NCI-H510A treated with DMSO at 0.1 percent for 48 hours (cell line): ENCODE data around the gene DPH2.

Source experiments
- DNase-seq: peaks from one replicate; lab custom pipeline; 2025; lab: John Stamatoyannopoulos, UW

Gene DPH2

DNA sequence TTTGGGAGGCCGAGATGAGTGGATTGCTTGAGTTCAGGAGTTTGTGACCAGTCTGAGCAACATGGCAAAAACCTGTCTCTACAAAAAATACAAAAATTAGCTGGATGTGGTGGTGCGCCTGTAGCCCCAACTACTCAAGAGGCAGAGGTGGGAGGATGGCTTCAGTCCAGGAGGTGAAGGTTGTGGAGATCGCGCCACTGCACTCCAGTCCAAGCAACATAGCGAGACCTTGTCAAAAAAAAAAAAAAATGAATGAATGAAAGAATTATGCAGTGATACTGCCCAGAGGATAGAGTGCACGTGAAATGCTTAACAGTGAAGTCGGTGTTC, 429 bp upstream of the DPH2 start:
- no peak for DNase-seq

DNA sequence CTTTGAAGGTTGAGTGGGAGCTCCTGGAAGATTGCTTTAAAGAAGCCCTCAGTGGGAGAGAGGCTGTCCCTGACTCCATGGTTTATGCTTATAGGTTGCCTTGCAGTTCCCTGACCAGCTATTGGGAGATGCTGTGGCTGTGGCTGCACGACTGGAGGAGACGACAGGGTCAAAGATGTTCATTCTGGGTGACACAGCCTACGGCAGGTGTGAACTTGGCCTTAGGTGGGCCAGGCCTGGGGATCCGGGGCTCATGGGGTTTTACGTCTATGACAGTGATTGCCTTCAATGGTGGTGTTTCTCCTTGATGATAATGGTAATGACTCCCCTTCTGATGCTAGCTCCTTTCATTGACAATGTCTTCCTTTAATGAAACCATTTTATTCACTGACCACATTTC, 692 bp downstream of the DPH2 start:
- DNase-seq, result no peak

DNA sequence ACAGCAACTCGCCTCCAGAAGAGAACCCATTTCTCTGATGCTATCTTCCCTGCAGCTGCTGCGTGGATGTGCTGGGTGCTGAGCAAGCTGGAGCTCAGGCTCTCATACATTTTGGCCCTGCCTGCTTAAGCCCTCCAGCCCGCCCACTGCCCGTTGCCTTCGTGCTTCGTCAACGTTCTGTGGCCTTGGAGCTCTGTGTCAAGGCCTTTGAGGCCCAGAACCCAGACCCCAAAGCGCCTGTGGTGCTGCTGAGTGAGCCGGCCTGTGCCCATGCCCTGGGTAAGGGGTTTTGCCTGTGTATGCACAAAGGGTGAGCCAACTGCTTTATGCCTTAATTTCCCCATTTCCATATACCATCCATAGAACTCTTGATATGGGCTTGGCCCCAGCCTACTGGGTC, 1.1 kb downstream of the DPH2 start:
- no peak for DNase-seq

DNA sequence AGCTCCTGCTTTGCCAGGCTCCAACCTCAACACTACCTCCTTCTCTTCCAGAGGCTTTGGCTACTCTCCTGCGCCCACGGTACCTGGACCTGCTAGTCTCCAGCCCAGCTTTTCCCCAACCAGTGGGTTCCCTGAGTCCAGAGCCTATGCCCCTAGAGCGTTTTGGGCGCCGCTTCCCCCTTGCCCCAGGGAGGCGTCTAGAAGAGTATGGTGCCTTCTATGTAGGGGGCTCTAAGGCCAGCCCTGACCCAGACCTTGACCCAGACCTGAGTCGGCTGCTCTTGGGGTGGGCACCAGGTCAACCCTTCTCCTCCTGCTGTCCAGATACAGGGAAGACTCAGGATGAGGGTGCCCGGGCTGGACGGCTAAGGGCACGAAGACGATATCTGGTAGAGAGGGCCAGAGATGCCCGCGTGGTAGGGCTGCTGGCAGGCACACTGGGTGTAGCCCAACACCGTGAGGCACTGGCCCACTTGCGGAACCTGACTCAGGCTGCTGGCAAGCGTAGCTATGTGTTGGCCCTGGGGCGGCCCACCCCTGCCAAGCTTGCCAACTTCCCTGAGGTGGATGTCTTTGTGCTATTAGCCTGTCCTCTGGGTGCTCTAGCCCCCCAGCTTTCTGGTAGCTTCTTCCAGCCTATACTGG, 1.6 kb downstream of the DPH2 start:
- no peak for DNase-seq

DNA sequence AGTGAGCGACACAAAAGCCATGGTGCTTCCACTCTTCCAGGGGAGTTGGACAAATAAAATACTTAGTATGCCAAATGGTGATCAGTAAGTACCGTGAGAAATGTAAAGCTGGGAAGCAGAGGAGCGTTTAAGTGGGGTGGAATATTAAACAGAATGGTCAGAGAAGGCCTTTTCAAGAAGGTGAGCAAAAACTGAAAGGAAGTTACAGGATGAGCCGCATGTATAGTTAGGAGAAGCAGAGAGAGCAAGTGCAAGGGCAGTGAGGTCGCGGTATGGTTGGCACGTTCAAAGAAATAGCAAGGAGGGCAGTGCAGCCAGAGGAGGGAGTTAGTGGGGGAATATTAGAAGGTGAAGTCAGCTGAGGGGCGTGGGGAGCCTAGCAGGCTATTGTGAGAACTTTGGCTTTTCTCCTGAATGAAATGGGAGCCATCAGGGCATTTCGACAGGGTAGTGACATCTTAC, 4.2 kb downstream of the DPH2 start:
- peak; percentile 100 for DNase-seq

DNA sequence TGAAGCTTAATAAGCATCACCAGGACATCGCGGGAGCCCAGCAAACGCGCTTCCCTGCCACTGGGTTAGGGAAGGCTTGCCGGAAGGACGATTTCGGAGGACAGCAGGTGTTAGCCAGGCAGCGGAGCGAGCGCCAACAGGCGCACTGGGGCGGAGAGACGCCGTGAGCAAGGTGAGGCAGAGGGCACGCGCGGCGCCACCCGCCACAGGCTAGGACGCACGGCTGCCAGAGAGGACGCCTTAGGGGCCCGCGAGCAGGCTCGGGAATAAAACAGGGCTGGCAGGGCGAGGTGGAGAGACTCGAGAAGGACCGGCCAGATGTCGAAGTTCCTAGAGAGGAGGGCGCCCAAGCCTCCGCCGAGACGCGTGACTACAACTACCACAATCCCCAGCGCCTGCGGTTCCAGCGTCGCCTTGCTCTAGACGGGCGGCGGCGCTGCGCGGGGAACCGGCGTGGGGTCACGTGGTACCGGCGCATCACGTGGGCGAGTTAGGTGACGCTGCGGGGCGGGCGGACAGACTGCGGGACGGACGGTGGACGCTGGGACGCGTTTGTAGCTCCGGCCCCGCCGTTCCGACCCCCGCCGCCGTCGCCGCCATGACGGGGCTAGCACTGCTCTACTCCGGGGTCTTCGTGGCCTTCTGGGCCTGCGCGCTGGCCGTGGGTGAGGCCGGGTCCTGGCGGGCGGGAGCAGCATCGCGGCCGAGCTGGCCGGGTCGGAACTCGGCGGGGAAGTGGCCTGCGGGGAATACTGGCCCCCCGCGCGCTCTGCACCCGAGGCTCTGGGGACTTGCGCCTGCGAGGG, 4.8 kb downstream of the DPH2 start, which contains the start of gene ATP6V0B:
Gene ATP6V0B (plus strand): TSS at position 518 of the 806 bp plus-strand sequence. CDS start 81 bp downstream, at position 599.
- DNase-seq, result peak; percentile 100

DNA sequence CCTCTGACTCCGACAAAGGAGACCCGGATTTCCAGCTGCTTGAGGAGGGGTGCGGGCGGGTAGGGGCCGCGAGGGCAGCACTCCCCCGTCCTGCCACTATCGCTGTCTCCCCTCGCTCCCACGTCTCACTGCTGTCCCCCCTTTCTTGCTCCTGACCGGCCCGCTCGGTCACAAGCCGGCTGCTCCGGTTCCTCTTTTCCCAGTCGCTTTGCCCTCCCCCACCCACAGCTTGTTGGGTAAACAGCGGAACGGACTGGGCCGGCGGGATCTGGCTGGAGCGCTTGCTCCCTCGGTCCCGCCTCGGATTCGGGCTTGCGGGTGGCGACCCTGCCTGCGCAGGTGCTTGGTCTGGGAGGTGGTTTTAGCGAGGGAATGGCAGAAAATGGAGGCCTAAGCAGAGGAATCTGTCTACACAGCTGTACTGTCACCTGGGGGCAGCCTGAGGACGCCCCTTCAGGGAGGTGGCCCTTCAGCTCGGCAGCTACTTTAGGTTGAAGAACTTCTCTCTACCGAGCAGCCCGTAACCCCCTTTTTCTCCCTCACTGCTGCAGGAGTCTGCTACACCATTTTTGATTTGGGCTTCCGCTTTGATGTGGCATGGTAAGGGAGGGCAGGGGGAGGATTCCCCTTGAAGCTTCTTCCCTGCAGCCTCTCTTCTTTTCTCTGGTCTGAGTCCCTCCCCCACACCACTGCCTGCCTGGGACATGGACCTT, 5.6 kb downstream of the DPH2 start:
- DNase-seq, result peak; percentile 74

DNA sequence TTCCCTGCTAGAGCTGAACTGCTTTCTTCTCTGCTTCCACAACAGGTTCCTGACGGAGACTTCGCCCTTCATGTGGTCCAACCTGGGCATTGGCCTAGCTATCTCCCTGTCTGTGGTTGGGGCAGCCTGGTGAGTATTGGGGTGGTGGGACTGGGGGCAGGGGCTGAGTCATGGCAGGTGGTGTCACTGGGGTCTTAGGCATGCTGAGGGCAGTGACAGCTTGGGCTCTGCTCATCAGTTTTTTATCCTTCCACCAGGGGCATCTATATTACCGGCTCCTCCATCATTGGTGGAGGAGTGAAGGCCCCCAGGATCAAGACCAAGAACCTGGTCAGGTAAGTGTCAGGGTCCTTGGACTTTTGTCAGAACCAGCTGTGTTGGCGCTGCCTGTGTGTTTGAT, 6.2 kb downstream of the DPH2 start:
- DNase-seq, result no peak

DNA sequence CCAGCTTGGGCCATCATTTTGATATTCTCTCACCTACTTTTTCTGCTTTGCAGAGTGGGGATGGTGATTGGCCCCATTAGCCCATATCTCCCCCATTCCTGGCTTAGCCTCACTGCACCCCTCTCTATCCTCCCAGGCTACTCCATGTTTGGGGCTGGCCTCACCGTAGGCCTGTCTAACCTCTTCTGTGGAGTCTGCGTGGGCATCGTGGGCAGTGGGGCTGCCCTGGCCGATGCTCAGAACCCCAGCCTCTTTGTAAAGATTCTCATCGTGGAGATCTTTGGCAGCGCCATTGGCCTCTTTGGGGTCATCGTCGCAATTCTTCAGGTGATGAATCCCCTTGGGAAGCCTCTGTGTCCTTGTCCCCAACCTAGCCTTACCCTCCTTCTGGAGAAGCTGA, 7.1 kb downstream of the DPH2 start:
- no peak for DNase-seq

DNA sequence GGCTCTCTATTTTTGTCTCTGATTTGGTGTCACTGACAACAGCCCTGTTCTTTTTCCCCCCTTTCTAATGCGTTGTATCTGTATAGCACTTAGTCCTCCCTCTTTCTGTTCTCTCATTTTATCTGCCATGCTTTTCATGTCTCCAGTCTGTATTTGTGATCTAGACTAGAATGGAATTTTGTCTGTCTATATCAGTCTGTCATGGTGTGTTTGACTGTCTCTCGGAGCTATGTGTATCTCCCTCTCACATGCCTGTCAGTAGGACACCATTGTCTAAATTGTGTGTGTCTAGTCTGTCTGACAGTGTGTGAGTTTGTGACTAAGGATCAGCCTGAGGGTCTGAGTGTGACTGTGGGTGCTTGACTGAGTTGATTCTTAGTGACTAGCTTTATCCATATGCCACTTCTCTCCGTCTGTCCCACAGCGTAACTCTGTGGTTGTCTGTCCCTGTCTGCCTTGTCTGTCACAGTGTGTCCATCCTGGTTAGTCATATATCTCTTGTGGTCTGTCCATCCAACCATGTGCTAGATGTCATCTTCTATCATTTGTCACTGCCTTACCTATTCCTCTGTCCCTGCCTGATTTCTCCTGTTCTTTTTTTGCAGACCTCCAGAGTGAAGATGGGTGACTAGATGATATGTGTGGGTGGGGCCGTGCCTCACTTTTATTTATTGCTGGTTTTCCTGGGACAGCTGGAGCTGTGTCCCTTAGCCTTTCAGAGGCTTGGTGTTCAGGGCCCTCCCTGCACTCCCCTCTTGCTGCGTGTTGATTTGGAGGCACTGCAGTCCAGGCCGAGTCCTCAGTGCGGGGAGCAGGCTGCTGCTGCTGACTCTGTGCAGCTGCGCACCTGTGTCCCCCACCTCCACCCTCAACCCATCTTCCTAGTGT, 7.8 kb downstream of the DPH2 start:
- DNase-seq, result no peak

DNA sequence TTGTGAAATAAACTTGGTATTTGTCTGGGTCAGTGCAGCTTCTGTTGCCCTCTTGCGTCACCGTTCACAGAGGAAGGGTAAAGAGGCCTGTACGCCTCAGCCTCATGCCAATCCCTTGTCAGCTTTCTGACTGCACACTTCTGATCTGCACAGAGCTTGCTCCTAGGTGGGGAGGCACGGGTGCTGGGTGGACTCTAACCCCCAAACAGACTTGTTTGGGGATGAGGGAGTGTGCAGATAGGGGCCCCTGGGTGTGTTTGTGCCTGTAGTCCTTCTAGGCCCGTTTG, 8.4 kb downstream of the DPH2 start:
- no peak for DNase-seq

DNA sequence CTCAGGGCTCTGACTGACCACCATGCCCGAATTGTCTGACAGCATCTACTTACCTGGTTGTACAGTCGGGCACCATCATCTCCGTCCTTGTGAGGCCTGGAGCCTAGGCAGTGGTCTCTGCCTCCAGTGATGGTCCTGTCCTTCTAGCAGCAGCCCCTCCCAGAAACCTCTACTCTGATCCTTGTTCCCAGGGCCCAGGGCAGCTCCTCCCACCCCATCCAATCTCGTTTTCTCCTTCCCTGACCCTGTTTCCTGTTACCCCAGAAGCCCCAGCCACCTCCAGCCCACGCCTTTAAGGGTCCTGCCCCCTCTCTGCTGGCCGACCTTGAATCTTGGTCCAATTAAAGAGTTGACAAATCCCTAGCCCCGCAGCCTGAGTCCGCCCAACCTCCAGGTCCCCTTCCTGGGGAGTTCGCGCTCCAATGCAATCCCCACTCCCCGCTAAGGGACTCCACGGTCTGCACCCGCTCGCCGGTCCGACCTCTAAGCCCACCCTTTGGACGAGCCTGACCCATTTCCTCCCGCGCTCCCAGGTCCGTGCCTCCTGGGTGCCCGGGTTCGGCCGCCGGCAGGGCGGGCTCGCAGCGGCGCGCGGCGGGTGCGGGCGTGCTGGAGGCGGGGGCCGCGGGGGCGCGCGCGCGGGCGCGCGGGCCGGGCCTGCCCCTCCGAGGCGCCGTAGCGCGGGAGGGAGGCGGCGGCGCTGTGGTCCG, 8.9 kb downstream of the DPH2 start, which contains the start of gene B4GALT2:
Gene B4GALT2 (plus strand): TSS at position 660 of the 710 bp plus-strand sequence. CDS start 1,951 bp downstream, outside the sequence.
- DNase-seq, result peak; percentile 89

DNA sequence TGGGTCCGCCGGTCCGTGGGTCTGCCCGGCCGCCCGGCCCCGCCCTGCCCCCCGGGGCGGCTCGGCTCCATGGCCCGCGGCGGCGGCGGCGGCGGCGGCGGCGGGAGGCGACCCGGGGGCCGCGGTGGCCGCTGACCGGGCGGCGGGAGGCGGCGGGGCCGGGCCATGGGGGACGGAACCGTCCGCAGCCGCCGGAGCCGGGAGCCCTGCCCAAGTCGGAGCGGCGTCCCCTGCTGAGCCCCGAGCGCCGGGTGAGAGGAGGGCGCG, 9.4 kb downstream of the DPH2 start:
- no peak for DNase-seq

DNA sequence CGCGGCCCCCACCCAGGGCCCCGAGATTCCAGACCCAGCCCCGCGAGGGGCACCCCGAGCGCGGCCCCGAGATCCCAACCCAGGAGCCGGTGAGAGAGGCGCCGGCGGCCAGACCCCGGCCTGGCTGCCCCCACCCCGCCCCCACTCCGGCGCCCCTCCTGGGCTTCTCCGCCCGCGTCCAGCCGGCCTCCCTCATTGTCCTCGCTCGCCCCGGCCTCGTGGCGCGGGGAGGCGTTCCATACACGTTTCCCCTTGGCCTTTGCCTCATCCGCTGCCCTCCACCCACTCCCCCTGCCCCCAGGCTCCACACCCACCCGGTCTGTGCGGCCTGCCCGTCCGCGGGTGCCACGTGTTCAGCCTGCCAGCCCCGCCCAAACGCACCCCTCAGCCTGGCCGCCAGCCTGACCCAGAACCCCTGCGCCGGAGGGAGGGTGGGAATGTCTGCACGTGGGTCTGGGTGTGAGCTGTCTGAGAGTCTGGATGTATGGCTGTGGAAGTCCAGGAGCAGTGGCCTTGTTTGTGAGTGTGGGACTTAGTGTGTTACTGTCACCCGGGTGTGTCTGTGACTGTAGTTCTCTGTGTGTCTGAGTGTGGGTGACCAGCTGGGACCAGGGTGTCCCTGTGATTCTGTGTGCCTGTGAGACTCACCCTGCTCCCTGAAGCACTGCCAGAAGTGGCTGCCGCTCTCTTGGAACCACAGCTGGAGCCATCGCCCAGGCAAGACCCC, 9.9 kb downstream of the DPH2 start:
- DNase-seq, result peak; percentile 78

DNA sequence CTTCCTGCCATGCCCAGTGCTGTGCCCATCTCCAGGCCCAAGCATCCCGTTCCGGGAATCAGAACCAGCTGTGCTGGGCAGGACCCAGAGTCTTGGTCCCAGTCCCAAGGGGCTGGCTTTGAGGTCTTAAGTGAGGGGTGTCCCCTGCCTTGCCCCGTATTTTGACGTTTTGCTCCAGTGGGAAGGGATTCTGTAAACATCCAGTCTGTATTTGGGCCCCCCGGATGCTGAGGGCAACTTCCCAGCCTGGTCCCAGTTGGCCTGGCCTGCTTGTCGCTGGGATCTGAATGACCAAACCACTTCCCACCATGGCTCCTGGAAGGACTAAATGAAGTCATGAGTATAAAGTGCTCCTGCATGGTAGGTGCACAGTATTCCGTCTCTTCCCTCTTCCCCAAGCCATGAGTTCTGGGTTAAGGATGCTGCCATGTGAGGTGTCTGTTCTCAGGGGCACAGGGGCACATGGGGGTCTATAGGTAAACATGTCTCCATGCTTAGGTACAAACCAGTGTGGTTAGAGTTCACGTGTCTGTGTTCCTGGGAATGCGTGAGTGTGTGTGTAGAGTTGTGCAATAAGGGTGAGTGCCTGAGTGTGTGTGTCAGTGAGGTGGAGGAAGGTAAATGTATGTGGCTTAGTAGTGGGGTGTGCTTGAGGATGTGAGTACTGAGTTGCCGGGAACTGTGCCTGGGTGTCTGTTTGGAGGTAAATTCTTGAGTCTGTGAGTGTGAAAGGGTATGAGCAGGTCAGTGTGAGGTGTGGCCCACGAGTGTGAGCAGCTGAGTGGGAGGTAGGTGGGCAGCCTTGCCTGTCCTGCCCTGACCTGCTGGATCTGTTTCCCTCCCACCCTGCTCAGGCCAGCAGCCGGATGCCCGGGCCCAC, 10.7 kb downstream of the DPH2 start:
- peak; percentile 86 for DNase-seq

DNA sequence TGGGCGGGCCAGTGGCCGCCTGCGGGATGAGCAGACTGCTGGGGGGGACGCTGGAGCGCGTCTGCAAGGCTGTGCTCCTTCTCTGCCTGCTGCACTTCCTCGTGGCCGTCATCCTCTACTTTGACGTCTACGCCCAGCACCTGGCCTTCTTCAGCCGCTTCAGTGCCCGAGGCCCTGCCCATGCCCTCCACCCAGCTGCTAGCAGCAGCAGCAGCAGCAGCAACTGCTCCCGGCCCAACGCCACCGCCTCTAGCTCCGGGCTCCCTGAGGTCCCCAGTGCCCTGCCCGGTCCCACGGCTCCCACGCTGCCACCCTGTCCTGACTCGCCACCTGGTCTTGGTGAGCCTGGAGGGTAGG, 11.3 kb downstream of the DPH2 start:
- peak; percentile 96 for DNase-seq

DNA sequence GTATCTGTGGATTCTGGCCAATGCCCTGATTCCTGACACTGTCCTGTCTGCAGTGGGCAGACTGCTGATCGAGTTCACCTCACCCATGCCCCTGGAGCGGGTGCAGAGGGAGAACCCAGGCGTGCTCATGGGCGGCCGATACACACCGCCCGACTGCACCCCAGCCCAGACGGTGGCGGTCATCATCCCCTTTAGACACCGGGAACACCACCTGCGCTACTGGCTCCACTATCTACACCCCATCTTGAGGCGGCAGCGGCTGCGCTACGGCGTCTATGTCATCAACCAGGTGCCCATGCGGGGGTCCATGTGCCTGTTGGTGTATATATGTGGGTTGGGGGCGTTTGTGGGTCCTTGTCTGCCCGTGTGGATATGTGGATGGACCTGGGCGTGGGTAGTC, 11.8 kb downstream of the DPH2 start:
- DNase-seq, result no peak

DNA sequence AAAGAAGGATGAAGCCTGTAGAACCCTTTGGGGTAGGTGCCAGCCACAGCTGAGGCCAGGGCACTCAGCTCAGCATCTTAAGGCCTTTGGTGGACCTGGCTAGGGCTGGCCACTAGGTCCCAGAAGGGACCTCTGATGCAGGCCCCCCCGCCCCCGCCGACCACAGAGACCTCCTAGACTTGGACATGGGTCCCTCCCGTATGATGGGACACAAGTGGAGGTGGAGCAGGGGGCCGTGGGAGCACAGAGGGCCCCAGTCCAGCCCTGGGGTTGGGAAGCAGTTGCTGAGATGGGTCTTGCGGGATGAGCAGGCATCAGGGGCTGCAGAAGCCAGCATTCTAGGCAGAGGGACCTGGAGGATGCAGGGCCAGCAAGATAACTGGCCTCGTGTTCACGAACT, 12.4 kb downstream of the DPH2 start:
- no peak for DNase-seq

DNA sequence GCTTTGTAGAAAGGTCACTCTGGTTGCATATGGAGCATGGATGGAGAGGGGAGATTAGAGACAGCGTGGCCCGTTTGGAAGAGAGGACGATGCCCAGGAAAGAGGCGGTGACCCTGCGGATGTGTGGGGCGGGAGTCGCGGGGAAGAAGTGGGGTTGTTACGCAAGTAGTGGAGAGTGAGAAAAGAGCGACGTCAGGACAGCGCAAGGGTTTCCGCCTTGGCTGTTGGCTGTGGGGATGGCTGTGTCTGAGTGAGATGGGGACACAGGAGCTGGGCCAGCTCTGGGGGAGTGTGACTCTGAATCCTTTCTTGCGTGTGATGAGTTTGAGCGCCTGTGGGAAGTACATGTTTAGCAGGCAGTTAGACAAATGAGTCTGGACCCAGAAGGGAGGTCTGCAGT, 13.0 kb downstream of the DPH2 start:
- DNase-seq, result no peak

DNA sequence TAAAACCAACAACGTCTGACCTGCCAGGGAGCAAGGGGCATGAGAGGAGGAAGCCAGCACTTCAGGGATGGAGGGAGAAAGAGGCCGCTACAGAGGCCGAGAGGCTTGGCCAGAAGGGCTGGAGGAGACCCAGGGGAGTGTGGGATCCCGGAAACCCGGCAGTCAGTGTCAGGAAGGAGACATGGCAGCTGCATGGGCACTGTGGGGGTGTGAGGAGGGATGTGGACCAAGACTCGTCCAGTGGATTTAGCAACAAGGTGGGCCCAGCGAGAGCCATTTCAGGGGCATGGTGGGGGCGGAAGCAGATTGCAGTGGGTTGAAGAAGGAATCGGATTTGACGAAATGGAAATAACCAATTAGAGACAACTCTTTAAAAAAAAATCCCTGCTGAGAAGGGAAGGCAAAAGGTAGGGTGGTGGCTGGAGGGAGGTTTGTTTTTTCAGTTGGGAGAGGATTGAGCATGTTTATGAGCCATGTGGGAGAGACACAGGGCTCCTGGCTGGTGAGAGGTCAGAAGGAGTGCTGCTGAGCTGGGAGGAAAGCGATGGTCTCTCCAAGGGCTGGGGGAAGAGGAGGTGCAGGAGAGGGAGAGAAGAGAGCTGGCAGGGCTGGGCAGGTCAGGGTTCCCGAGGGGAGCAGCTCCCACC, 13.6 kb downstream of the DPH2 start:
- DNase-seq, result no peak
